K562 (cell line): ENCODE measurements around the gene NUBP2. TPM values are rescaled to one million over a fixed set of nuclear protein-coding genes. Genes with fewer than 3 reads are reported as not detected.

ENCODE experiments used
- ATAC-seq: fragments of 200-7000 bp; cut with Tn5 transposase; 3 replicates; pipeline ENCODE4 v1.9.1; 2020; ENCODE audit warnings: moderate library complexity
- BruUV-seq: library from RNA; stranded (reverse); fragments of 400-500 nt; replicated peaks from 2 replicates; lab custom pipeline; 2021; lab: Mats Ljungman, UMichigan
- CTCF ChIA-PET: fragments of 300-600 bp; formaldehyde crosslinking; extraction: SDS; loops from one replicate; lab custom pipeline; 2021; ENCODE audit warnings: low intra/inter-chr PET ratio; lab: Yijun Ruan, JAX
- POLR2A ChIA-PET: fragments of 300-600, 350-650 bp; sonication (Branson Sonifier 250); formaldehyde crosslinking; extraction: SDS; loops from one replicate; lab custom pipeline; 2021; ENCODE audit warnings: antibody characterized with exemption, inconsistent platforms; lab: Yijun Ruan, JAX
- DNase-seq, 4 experiments: peaks; one replicate each; pipeline versions ENCODE4 v3.0.0 to v3.0.0-alpha.2; 2011 to 2018; ENCODE audit warnings: low spot score in 3 of 4, mixed read lengths in 3 of 4; ENCODE audit errors: extremely low read depth in 1 of 4
- FAIRE-seq: peaks from 2 replicates; lab custom pipeline; 2011; peaks lifted over from hg19 to GRCh38; lab: Jason Lieb, UNC
- H2AFZ ChIP-seq: 2 replicates; pipeline ENCODE4 v1.6.0; 2011; ENCODE audit warnings: low read depth, low read length, control low read depth, inconsistent platforms
- H3K27ac ChIP-seq: fragments of 200-600 bp; 3 replicates; pipeline ENCODE4 v1.8.0; 2011; ENCODE audit warnings: low read depth, mild to moderate bottlenecking, control low read depth, inconsistent platforms, low read length, moderate library complexity, mixed read lengths; ENCODE audit errors: extremely low read depth
- H3K27me3 ChIP-seq, 2 experiments: fragments of 300-600 bp in 1 of 2; 2 replicates in 1 of 2; 3 replicates in 1 of 2; pipeline versions ENCODE4 v1.6.0 to v1.8.0; 2011; ENCODE audit warnings: inconsistent platforms in 2 of 2, low read length in 2 of 2, mild to moderate bottlenecking in 1 of 2, mixed read lengths in 1 of 2, moderate library complexity in 1 of 2; ENCODE audit not compliant: control insufficient read depth in 2 of 2, insufficient read depth in 2 of 2
- H3K36me3 ChIP-seq: fragments of 300-600 bp; 3 replicates; pipeline ENCODE4 v1.8.0; 2011; ENCODE audit warnings: mild to moderate bottlenecking, low read length, inconsistent platforms; ENCODE audit not compliant: control insufficient read depth, insufficient read depth
- H3K4me1 ChIP-seq, 2 experiments: fragments of 200-600 bp in 1 of 2; replicated peaks in 1 of 2; 2 replicates in 1 of 2; 3 replicates in 1 of 2; pipeline versions ENCODE4 v1.5.1 to v1.8.0; 2011; ENCODE audit warnings: inconsistent platforms in 2 of 2, low read length in 2 of 2, mild to moderate bottlenecking in 1 of 2, mixed read lengths in 1 of 2, moderate library complexity in 1 of 2; ENCODE audit not compliant: control insufficient read depth in 2 of 2, insufficient read depth in 2 of 2
- H3K4me2 ChIP-seq: 2 replicates; pipeline ENCODE4 v1.6.1; 2011; ENCODE audit warnings: low read length, control low read depth, inconsistent platforms, mixed read lengths; ENCODE audit not compliant: insufficient read depth
- H3K4me3 ChIP-seq: fragments of 200-600 bp; sonication (generic), shearing (Covaris generic); 2 replicates; pipeline ENCODE4 v1.5.1; 2016; ENCODE audit warnings: control low read depth, inconsistent platforms
- H3K79me2 ChIP-seq: fragments of 200-600 bp; 3 replicates; pipeline ENCODE4 v1.8.0; 2011; ENCODE audit warnings: low read length, inconsistent platforms; ENCODE audit not compliant: control insufficient read depth, insufficient read depth
- H3K9ac ChIP-seq, 2 experiments: 2 replicates each; pipeline versions ENCODE4 v1.6.0 to v1.6.1; 2011; ENCODE audit warnings: low read depth in 2 of 2, low read length in 2 of 2, control low read depth in 1 of 2, inconsistent platforms in 1 of 2, mild to moderate bottlenecking in 1 of 2, mixed read lengths in 1 of 2; ENCODE audit not compliant: insufficient read depth in 1 of 2
- H3K9me1 ChIP-seq: one replicate; pipeline ENCODE4 v1.6.0; 2011; ENCODE audit warnings: inconsistent platforms, mild to moderate bottlenecking, low read length, moderate library complexity; ENCODE audit not compliant: control insufficient read depth, insufficient read depth
- H3K9me3 ChIP-seq: replicated peaks from 2 replicates; pipeline ENCODE4 v1.5.1; 2011; ENCODE audit warnings: low read depth, low read length, inconsistent platforms; ENCODE audit not compliant: control insufficient read depth, insufficient read depth
- H4K20me1 ChIP-seq: replicated peaks from 2 replicates; pipeline ENCODE4 v1.6.1; 2011; ENCODE audit warnings: low read length, inconsistent platforms, mixed read lengths; ENCODE audit not compliant: control insufficient read depth, insufficient read depth
- POLR2AphosphoS5 ChIP-seq: IDR thresholded peaks from 2 replicates; pipeline ENCODE4 v1.6.1; 2011; ENCODE audit warnings: mild to moderate bottlenecking, low read depth, low read length, moderate library complexity; ENCODE audit not compliant: control insufficient read depth, insufficient read depth
- POLR2G ChIP-seq: fragments of 200-400 bp; formaldehyde crosslinking; IDR thresholded peaks from 2 replicates; pipeline ENCODE4 v1.6.1; 2017; ENCODE audit warnings: low read depth, mild to moderate bottlenecking, antibody characterized with exemption, low read length, moderate library complexity
- RBM22 ChIP-seq: fragments of 200-400 bp; formaldehyde crosslinking; IDR thresholded peaks from 2 replicates; pipeline ENCODE4 v1.6.1; 2018; ENCODE audit warnings: low read length, low read depth; ENCODE audit not compliant: poor library complexity, severe bottlenecking
- RBM25 ChIP-seq: fragments of 200-400 bp; formaldehyde crosslinking; IDR thresholded peaks from 2 replicates; pipeline ENCODE4 v1.6.1; 2018; ENCODE audit warnings: low read length, low read depth, moderate library complexity; ENCODE audit not compliant: severe bottlenecking
- WGBS: fragments of 100-300 bp; shearing (Covaris generic); methylation state at CpG from one replicate; pipeline ENCODE4 v1.1.6; 2016; ENCODE audit warnings: low coverage, mixed read lengths; ENCODE audit not compliant: insufficient coverage; ENCODE audit errors: missing lambda C conversion rate; 5-methylcytosine and 5-hydroxymethylcytosine counted together
- in situ Hi-C: fragments of 300-500 bp; cut with MboI; formaldehyde crosslinking; loops from 4 replicates; pipeline ENCODE4 v1.15.0; 2018; ENCODE audit warnings: inconsistent platforms, mixed read lengths
- intact Hi-C: fragments of 100-400 bp; cut with micrococcal nuclease; formaldehyde crosslinking; loops from 2 replicates; pipeline ENCODE4 v1.14.2; 2022
- polyA plus RNA-seq, 8 experiments: library from polyadenylated mRNA; depleted of rRNA in 4 of 8; stranded (reverse) in 5 of 8; unstranded in 3 of 8; fragments of >200 nt; fragmentation: Nextera tagmentation in 2 of 8; fragmentation: Illumina TruSeq in 1 of 8; extraction: Ambion mirVana in 2 of 8; extraction: Trizol in 1 of 8; gene quantifications; 2 replicates each; pipeline versions ENCODE4 v1.2.1 to v1.2.3, GENCODE V29; 2011 to 2014; ENCODE audit warnings: inconsistent platforms in 1 of 8, missing spikeins in 1 of 8
- total RNA-seq, 7 experiments: library from RNA; depleted of rRNA in 6 of 7; stranded (reverse); fragments of >200 nt in 6 of 7; fragmentation: Illumina TruSeq in 2 of 7; extraction: Trizol in 2 of 7; gene quantifications; 2 replicates each; pipeline versions ENCODE4 v1.2.1 to v1.2.3, GENCODE V29; 2011 to 2021; ENCODE audit warnings: low replicate concordance in 1 of 7

NUBP2 gene
- total and polyA plus RNA-seq, 9 of the 15 experiments (the other 6 are each of a cell fraction or from before 2014, with no cell fraction given) = 1.8 to 115 (median 24.0) TPM

DNA sequence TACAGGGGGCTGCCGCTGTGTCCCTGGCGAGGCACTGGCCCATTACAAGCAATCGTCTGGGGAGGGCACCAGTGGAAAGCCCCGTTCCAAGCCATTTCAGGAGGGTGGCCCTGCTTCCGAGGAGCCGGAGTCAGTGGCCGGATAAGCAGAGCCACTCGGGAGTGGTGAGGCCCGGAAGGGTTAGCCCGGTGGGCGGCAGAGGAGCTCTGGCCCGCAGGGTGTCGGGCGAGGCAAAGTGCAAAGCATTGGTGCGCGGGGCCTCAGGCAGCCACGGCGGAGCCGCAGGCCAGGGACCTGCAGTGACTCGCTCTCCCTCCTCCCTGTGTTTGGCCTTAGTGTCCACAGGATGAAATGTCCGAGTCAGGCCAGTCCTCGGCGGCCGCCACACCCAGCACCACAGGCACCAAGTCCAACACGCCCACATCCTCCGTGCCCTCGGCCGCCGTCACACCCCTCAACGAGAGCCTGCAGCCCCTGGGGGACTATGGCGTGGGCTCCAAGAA is 36.0 kb upstream of the NUBP2 start:
- peak overlapping the region in 1 of 2 experiments; percentile 26; a peak in 1 of 4 replicates for H3K9ac ChIP-seq
- H3K9me3 ChIP-seq = no peaks in the 10 kb centered on the region
- 87% methylated on average over 20 of the region's 31 CpGs for WGBS
- no peak for FAIRE-seq
- H3K4me2 ChIP-seq = no peak overlapping the region
- no TSS peak for BruUV-seq
- H2AFZ ChIP-seq = no peak overlapping the region
- H3K27ac ChIP-seq = no peak overlapping the region
- no peak for ATAC-seq
- TF ChIP-seq POLR2AphosphoS5 (no peak), POLR2G (0 out of 2 replicates have a peak, but pooled peaks have one; percentile 27)
- POLR2A ChIA-PET = interaction anchor here (0.6 to 1.2 kb wide), 3 partner anchors 16 to 38 kb away, joined by 3 to 4 read pairs (median 3); no protein-coding TSS in a partner anchor
- intact Hi-C loops (no loop called here), in situ Hi-C loops (no loop called here)
- no peaks in the 10 kb centered on the region for H4K20me1 ChIP-seq
- peaks cover 43% of the 10 kb centered on the region; the same call in 2 of the 3 replicates for H3K36me3 ChIP-seq
- H3K27me3 ChIP-seq = no peaks in the 10 kb centered on the region
- no peak overlapping the region for H3K4me3 ChIP-seq
- CTCF ChIA-PET = no interaction called here
- H3K79me2 ChIP-seq = no peaks in the 10 kb centered on the region
- H3K4me1 ChIP-seq = peaks cover 0 to 16% of the 10 kb centered on the region in 2 experiments; a peak in 1 of 5 replicates
- no peak for DNase-seq
- peaks cover 3% of the 10 kb centered on the region for H3K9me1 ChIP-seq

DNA sequence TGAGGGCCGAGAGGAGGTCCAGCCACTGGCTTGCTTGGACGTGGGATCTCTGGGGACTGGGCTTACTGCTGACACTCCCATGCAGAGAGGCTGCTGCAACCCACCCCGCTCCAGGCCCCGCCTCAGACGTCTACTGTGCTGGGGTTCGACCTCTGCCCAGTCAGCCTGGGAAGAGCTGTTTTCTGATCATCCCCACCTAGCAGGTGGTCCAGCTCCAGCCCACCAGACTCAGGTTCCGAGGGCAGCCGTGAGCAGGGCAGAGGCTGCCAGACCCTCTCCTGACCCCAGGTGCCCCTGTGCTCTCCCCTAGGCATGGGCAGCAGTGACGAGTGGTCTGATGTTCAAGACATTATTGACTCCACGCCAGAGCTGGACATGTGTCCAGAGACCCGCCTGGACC is 34.8 kb upstream of the NUBP2 start:
- no peaks in the 10 kb centered on the region for H3K27me3 ChIP-seq
- peaks cover 51% of the 10 kb centered on the region; the same call in 2 of the 3 replicates for H3K36me3 ChIP-seq
- H3K9me3 ChIP-seq = no peaks in the 10 kb centered on the region
- WGBS = 82% methylated on average over 10 of the region's 11 CpGs
- H4K20me1 ChIP-seq = no peaks in the 10 kb centered on the region
- H3K4me2 ChIP-seq = no peak overlapping the region
- FAIRE-seq = no peak
- in situ Hi-C loops = no loop called here
- H3K9me1 ChIP-seq = peaks cover 3% of the 10 kb centered on the region
- no peak overlapping the region for H3K27ac ChIP-seq
- CTCF ChIA-PET = no interaction called here
- H3K4me1 ChIP-seq = peaks cover 0 to 13% of the 10 kb centered on the region in 2 experiments; a peak in 1 of 5 replicates
- no peak for TF ChIP-seq RBM25
- TF ChIP-seq RBM22 = peak; percentile 10
- no peak for DNase-seq
- H3K4me3 ChIP-seq = no peak overlapping the region
- no peak for ATAC-seq
- POLR2A ChIA-PET = no interaction called here
- no peaks in the 10 kb centered on the region for H3K79me2 ChIP-seq
- H3K9ac ChIP-seq = no peak overlapping the region
- intact Hi-C loops = no loop called here
- BruUV-seq = no TSS peak
- no peak overlapping the region for H2AFZ ChIP-seq
